Lung (tissue), 12 donors: ENCODE data around the gene IQSEC1. TPM values are rescaled to one million over a fixed set of nuclear protein-coding genes. Genes with fewer than 3 reads are reported as not detected.

ENCODE experiments used
- ATAC-seq: fragments of 200-7000 bp; cut with Tn5 transposase; one replicate; pipeline ENCODE4 v1.9.1; 2020; ENCODE audit warnings: moderate number of reproducible peaks; ENCODE audit not compliant: insufficient read depth, low FRiP score
- DNase-seq, 3 donors: peaks; one replicate each; pipeline ENCODE4 v3.0.0-alpha.2; 2013 to 2017
- H3K27ac ChIP-seq, 2 donors: one replicate each; pipeline ENCODE4 v1.5.1; 2013; ENCODE audit warnings: mild to moderate bottlenecking in 2 of 2, moderate library complexity in 2 of 2, control low read depth in 1 of 2, inconsistent platforms in 1 of 2, low read depth in 1 of 2, low read length in 1 of 2
- H3K27me3 ChIP-seq, 3 donors: one replicate each; pipeline ENCODE4 v1.5.1; 2013; ENCODE audit warnings: low read length in 2 of 3; ENCODE audit not compliant: control insufficient read depth in 3 of 3, insufficient read depth in 3 of 3
- H3K36me3 ChIP-seq, 4 donors: one replicate each; pipeline ENCODE4 v1.5.1; 2013; ENCODE audit warnings: low read length in 4 of 4, mild to moderate bottlenecking in 1 of 4, moderate library complexity in 1 of 4; ENCODE audit not compliant: control insufficient read depth in 4 of 4, insufficient read depth in 4 of 4
- H3K4me1 ChIP-seq, 5 donors: one replicate each; pipeline ENCODE4 v1.5.1; 2013; ENCODE audit warnings: low read length in 5 of 5, mild to moderate bottlenecking in 2 of 5, moderate library complexity in 1 of 5; ENCODE audit not compliant: control insufficient read depth in 5 of 5, insufficient read depth in 5 of 5
- H3K4me3 ChIP-seq: one replicate; pipeline ENCODE4 v1.5.1; 2013; ENCODE audit warnings: mild to moderate bottlenecking, control low read depth, moderate library complexity
- H3K9ac ChIP-seq, 2 donors: one replicate each; pipeline ENCODE4 v1.5.1; 2013; ENCODE audit warnings: low read length in 2 of 2, control low read depth in 1 of 2; ENCODE audit not compliant: insufficient read depth in 1 of 2
- H3K9me3 ChIP-seq, 4 donors: one replicate each; pipeline ENCODE4 v1.5.1; 2013; ENCODE audit warnings: low read length in 3 of 4, mild to moderate bottlenecking in 1 of 4, moderate library complexity in 1 of 4; ENCODE audit not compliant: control insufficient read depth in 4 of 4, insufficient read depth in 3 of 4
- WGBS, 2 donors: extraction: QIAGEN DNeasy Blood & Tissue Kit; methylation state at CpG; one replicate each; pipeline ENCODE4 v1.1.7; 2013; 5-methylcytosine and 5-hydroxymethylcytosine counted together
- polyA plus RNA-seq, 2 donors: library from polyadenylated mRNA; stranded (reverse); fragments of 200-250 nt; gene quantifications; one replicate each; pipeline ENCODE4 v1.2.1, GENCODE V29; 2013
- total RNA-seq, 2 donors: library from RNA; depleted of rRNA in 1 of 2; stranded (reverse); fragments of >200 nt in 1 of 2; gene quantifications; one replicate each; pipeline ENCODE4 v1.2.1, GENCODE V29; 2014 to 2021
- TF ChIP-seq, protein P1 (sequence below): IDR thresholded peaks from 2 replicates; pipeline ENCODE4 v1.5.1; 2012; ENCODE audit warnings: mild to moderate bottlenecking; ENCODE audit errors: control extremely low read depth, extremely low read depth
- donor health status: control.
- donor health status: control.
- donor health status: Bipolar disorder and iron deficiency.
- donor health status: healthy.
- donor health status: DM: yes; HTN: yes; CAD: no.

Gene IQSEC1
- total and polyA plus RNA-seq, 4 donors: 13.9 to 69.1 (median 31.1) TPM

DNA sequence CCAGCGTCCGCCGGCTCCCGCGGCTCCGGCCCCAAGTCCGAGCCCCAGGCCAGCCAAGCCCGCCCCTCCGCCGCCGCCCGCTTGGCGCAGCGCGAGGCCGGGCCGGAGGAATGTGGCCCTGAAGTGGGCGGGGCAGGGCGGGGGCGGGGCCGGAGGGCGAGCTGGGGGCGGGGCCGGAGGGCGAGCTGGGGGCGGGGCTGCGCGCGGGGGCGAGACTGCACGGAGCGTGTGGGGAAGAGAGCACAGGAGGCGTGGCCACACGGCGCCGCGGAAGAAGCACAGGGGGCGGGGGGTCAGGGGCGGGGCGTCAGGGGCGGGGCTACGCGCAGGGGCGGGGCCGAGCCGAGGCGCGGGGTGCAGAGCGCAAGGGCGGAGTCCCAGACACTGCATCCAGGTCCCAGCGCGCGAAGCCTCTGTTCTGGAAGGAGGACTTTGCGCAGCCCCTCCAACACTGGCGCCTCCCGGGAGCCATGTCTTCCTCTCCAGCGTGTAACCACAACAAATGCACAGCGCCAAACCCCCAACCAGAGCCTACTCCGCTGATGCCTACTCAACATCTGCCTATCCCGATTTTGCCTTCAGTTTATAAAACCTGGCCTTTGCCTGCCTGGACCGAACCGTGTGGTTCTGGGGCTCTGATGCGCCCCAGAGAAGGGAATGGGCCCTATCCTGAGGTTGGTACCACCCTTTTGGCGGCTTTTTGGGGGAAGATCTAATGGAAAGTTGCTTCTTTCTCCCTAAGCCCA lies 105.5 kb downstream of the IQSEC1 start:
- Histone ChIP-seq H3K27ac (peak overlapping the region; percentile 86), H3K9ac (no peak overlapping the region), H3K4me1 (peaks cover 27 to 55% (median 37%) of the 10 kb centered on the region in 5 donors), H3K36me3 (peaks cover 0 to 3% (median 0%) of the 10 kb centered on the region in 4 donors), H3K4me3 (peak overlapping the region; percentile 73), H3K27me3 (no peaks in the 10 kb centered on the region), H3K9me3 (no peaks in the 10 kb centered on the region)
- WGBS, 2 donors: 4 to 5% methylated on average over 47 to 64 of the region's 64 CpGs
- TF ChIP-seq, protein P1, sequence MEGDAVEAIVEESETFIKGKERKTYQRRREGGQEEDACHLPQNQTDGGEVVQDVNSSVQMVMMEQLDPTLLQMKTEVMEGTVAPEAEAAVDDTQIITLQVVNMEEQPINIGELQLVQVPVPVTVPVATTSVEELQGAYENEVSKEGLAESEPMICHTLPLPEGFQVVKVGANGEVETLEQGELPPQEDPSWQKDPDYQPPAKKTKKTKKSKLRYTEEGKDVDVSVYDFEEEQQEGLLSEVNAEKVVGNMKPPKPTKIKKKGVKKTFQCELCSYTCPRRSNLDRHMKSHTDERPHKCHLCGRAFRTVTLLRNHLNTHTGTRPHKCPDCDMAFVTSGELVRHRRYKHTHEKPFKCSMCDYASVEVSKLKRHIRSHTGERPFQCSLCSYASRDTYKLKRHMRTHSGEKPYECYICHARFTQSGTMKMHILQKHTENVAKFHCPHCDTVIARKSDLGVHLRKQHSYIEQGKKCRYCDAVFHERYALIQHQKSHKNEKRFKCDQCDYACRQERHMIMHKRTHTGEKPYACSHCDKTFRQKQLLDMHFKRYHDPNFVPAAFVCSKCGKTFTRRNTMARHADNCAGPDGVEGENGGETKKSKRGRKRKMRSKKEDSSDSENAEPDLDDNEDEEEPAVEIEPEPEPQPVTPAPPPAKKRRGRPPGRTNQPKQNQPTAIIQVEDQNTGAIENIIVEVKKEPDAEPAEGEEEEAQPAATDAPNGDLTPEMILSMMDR: no peak
- peak; percentile 98 for ATAC-seq
- peak; percentile 90 to 97 (median 95) for DNase-seq

DNA sequence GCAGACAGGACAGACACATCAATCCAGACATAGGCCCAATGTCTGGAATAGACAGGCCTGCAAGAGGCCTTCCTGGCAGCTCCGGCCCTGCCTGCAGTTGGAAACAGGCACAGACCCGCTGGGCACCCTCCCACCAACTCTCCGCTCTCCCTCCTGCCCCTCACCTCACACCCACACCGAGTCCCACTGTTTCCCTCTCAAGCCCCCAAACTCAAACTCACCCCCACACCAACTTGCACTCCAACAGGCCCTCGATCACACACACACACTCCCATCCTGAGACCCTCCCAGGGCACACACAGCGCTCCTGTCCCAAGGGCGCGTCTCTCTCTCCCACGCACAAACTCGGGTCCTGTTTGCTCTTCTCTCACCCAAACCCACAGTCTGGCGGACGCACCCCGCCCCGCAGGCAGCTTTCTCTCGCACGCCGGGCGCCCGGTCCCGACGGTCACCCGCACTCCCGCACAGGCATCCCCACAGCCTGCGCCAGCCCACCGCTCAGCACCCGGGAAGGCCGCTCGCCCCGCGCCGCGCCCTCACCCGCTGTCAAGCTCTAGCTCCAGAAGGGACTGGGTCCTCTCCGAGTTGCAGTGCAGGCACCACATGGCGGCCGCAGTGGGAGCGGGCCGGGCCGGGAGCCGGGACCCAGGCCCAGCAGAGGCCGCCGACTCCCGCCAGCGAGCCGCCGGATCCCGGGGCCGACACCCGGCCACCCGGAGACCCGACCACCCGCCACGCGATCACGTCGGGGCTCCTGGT lies 106.2 kb downstream of the IQSEC1 start:
- Histone ChIP-seq H3K27ac (peak overlapping the region; percentile 86), H3K4me1 (peaks cover 33 to 55% (median 42%) of the 10 kb centered on the region in 5 donors)
- 4 to 6% methylated on average over 52 to 56 of the region's 56 CpGs for WGBS, 2 donors

DNA sequence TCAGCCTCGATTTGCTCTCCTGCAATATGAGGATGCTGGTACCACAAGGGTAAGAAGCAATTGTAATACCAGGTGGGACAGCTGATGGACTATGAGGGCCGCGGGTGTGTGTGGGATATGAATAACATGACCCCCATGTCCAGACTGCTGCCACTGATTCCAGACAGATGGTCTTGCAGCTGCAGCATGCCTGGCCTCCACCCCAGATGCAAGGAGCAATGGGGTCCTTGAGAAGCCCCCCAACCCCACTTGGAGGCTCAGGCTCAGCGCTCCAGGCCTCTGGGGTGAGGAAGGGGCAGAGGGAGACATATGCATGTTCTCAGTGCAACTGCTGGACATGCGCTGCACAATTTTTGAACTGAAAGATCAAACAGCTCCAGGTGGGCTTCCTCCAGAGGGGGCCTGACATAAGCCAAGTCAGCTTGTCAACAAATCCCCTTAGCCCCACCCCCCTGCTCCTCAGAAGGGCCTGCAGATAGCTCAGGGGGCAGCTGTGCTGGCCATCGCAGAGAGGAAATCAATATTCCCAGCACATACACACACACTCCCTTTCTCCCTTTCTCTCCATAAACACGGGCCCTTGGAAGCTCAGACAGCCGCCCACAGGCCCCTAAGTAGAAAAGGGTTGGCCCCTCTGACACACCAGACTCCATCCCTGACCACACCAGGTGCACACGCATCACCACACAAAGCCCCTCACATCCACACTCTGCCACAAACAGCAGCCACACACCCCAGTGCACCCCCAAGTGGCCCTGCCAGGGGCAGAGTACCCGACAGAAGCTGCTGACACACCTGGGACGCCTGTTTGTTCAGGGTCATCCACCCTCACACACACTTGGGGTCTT lies 107.0 kb downstream of the IQSEC1 start:
- WGBS, 2 donors: 60 to 70% methylated on average over 11 of the region's 11 CpGs
- no peaks in the 10 kb centered on the region for H3K27me3 ChIP-seq
- DNase-seq (peak in 2 of 3 donors; percentile 25 to 31), ATAC-seq (no peak)
- peak overlapping the region; percentile 64 to 68 for H3K9ac ChIP-seq
- H3K4me3 ChIP-seq: peak overlapping the region; percentile 73
- TF ChIP-seq, protein P1: no peak
- H3K4me1 ChIP-seq: peaks cover 36 to 57% (median 48%) of the 10 kb centered on the region in 5 donors
- peaks cover 0 to 3% (median 1%) of the 10 kb centered on the region in 4 donors for H3K36me3 ChIP-seq
- no peaks in the 10 kb centered on the region for H3K9me3 ChIP-seq
- H3K27ac ChIP-seq: peak overlapping the region in 1 of 2 donors; percentile 86

More for the DNA sequence above, 106.2 kb downstream of the IQSEC1 start:
- TF ChIP-seq, protein P1: no peak
- no peaks in the 10 kb centered on the region for H3K27me3 ChIP-seq
- DNase-seq (peak in 2 of 3 donors; percentile 34 to 37), ATAC-seq (peak; percentile 2)
- no peaks in the 10 kb centered on the region for H3K9me3 ChIP-seq
- H3K36me3 ChIP-seq: peaks cover 0 to 3% (median 0%) of the 10 kb centered on the region in 4 donors
- H3K4me3 ChIP-seq: peak overlapping the region; percentile 73
- peak overlapping the region; percentile 64 to 68 for H3K9ac ChIP-seq
